CD4-positive, CD25-positive, alpha-beta regulatory T cell (primary cell): ENCODE data around the gene DNAJC16. TPM values are rescaled to one million over a fixed set of nuclear protein-coding genes. Genes with fewer than 3 reads are reported as not detected.
"Not testable (repeated sequence)": the region's sequence is repeated elsewhere in the genome, so short reads cannot be mapped to it uniquely, and the experiment has no call there.

Source experiments
- ATAC-seq, 2 donors: fragments of 150-1000 bp; cut with Tn5 transposase; one replicate each; pipeline ENCODE4 v1.10.0; 2021; ENCODE audit warnings: low read depth in 2 of 2, moderate number of reproducible peaks in 2 of 2, moderate library complexity in 1 of 2
- DNase-seq, 3 donors: peaks; one replicate each; pipeline versions ENCODE4 v3.0.0 to v3.0.0-alpha.2; 2012 to 2022; ENCODE audit warnings: mixed read lengths in 1 of 3
- H3K27ac ChIP-seq: one replicate; pipeline ENCODE4 v1.7.0; 2013; ENCODE audit warnings: mild to moderate bottlenecking, low read length; ENCODE audit not compliant: insufficient read depth, poor library complexity, severe bottlenecking
- H3K27me3 ChIP-seq: one replicate; pipeline ENCODE4 v1.7.0; 2013; ENCODE audit warnings: low read length; ENCODE audit not compliant: control insufficient read depth, insufficient read depth
- H3K36me3 ChIP-seq: one replicate; pipeline ENCODE4 v1.7.0; 2013; ENCODE audit warnings: mild to moderate bottlenecking, low read length, moderate library complexity; ENCODE audit not compliant: control insufficient read depth, insufficient read depth
- H3K4me1 ChIP-seq: 2 replicates; pipeline ENCODE4 v1.7.0; 2013; ENCODE audit warnings: mild to moderate bottlenecking, low read length; ENCODE audit not compliant: insufficient read depth, control insufficient read depth, poor library complexity, severe bottlenecking
- H3K4me3 ChIP-seq: one replicate; pipeline ENCODE4 v1.7.0; 2013; ENCODE audit warnings: low read depth, mild to moderate bottlenecking, low read length, moderate library complexity
- H3K9me3 ChIP-seq, 2 experiments: 1 replicate in 1 of 2; 2 replicates in 1 of 2; pipeline ENCODE4 v1.7.0; 2013; ENCODE audit warnings: low read length in 2 of 2, mild to moderate bottlenecking in 1 of 2, moderate library complexity in 1 of 2; ENCODE audit not compliant: control insufficient read depth in 2 of 2
- H3K27ac Mint-ChIP-seq, 3 donors: one replicate each; pipeline ENCODE4 v1.8.0; 2020 to 2022; ENCODE audit warnings: mild to moderate bottlenecking in 3 of 3, mixed read lengths in 3 of 3, moderate library complexity in 2 of 3
- H3K27me3 Mint-ChIP-seq: one replicate; pipeline ENCODE4 v1.8.0; 2022; ENCODE audit warnings: mild to moderate bottlenecking, mixed read lengths
- H3K36me3 Mint-ChIP-seq: one replicate; pipeline ENCODE4 v1.8.0; 2020; ENCODE audit warnings: mixed read lengths
- H3K4me1 Mint-ChIP-seq, 4 donors: one replicate each; pipeline ENCODE4 v1.8.0; 2020 to 2022; ENCODE audit warnings: mixed read lengths in 4 of 4, mild to moderate bottlenecking in 1 of 4
- H3K4me3 Mint-ChIP-seq, 4 donors: one replicate each; pipeline ENCODE4 v1.8.0; 2020 to 2022; ENCODE audit warnings: mild to moderate bottlenecking in 4 of 4, mixed read lengths in 4 of 4, moderate library complexity in 3 of 4
- H3K9me3 Mint-ChIP-seq, 7 donors: one replicate each; pipeline ENCODE4 v1.8.0; 2020 to 2022; ENCODE audit warnings: mixed read lengths in 7 of 7, mild to moderate bottlenecking in 3 of 7, moderate library complexity in 2 of 7
- polyA plus RNA-seq, 4 donors: library from polyadenylated mRNA; unstranded; fragments of 300-500 nt; fragmentation: Illumina TruSeq; gene quantifications; one replicate each; pipeline ENCODE4 v1.2.3, GENCODE V29; 2021
- total RNA-seq: library from RNA; stranded (reverse); gene quantifications from one replicate; pipeline ENCODE4 v1.2.3, GENCODE V29; 2022

Gene DNAJC16
- total and polyA plus RNA-seq, 5 donors from 2014 or later: 6.5 to 17.0 (median 7.8) TPM

DNA sequence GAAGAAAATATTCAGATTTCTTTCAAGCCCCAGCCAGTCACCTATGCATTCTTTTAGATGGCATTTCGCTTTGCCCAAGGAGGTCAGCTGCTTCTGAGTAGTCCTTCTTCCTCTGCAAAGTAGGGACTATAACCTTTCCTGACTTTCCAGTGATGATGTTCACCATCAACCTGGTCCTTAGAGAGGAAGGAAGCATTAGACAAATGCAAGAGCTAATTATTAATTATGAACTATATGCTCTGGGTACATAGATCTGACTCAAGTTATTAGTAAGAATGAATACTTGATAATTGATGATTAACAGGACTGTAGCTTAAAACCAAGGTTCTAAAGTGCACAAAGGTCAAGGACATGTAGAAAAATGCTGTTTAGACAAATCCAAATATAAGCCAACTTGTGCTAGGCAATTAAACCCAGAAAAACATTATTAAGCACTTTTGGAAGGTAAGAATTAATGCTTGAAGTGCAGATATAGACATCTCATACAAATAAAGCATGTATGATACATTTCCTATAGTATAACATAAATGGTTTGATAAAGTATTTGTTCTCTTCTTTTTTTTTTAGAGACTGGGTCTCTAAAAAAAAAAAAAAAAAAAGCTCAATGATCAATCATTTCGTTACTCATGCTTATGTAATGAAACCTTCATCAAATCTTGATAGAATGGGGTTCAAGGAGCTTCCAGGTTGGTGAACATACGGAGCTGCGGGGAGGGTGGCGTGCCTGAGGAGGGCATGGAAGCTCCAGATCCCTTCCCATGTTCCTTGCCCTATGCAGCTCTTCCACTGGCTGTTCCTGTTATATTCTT is 69.4 kb downstream of the DNAJC16 start:
- no peaks in the 10 kb centered on the region for H3K9me3 ChIP-seq
- Mint-ChIP-seq H3K9me3 (no peaks in the 10 kb centered on the region), H3K4me1 (peaks cover 0 to 2% (median 0%) of the 10 kb centered on the region in 4 donors), H3K36me3 (no peaks in the 10 kb centered on the region), H3K27me3 (no peaks in the 10 kb centered on the region), H3K4me3 (no peak overlapping the region), H3K27ac (no peak overlapping the region)
- H3K27ac ChIP-seq: no peak overlapping the region
- H3K36me3 ChIP-seq: no peaks in the 10 kb centered on the region
- DNase-seq (no peak), ATAC-seq (no peak)
- no peaks in the 10 kb centered on the region for H3K27me3 ChIP-seq
- no peaks in the 10 kb centered on the region for H3K4me1 ChIP-seq
- no peak overlapping the region for H3K4me3 ChIP-seq

DNA sequence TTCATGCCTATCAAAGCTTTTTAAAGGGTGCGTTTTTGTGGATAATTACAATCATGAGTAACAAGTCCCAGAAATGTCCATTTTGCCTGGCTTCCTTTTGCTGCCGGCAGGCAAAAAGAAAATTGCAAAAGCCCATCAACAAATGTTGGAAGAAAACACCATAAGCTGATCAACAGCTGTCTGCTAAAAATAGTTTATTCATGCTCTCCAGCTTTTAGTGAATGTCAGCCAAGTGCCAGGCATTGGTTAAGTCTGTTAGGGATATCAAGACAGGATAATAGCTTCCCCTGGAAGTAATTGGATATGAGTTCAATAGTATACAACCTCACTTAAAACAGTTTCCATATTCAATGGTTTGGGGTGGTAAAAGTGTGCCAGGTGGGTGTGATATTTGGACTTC is 71.8 kb downstream of the DNAJC16 start:
- Mint-ChIP-seq H3K4me3 (no peak overlapping the region), H3K36me3 (no peaks in the 10 kb centered on the region), H3K4me1 (peaks cover 0 to 11% (median 1%) of the 10 kb centered on the region in 4 donors), H3K9me3 (no peaks in the 10 kb centered on the region), H3K27ac (no peak overlapping the region), H3K27me3 (no peaks in the 10 kb centered on the region)
- ATAC-seq (no peak), DNase-seq (no peak)
- H3K9me3 ChIP-seq: no peaks in the 10 kb centered on the region
- H3K27ac ChIP-seq: no peak overlapping the region
- H3K36me3 ChIP-seq: no peaks in the 10 kb centered on the region
- peaks cover 5% of the 10 kb centered on the region for H3K4me1 ChIP-seq
- H3K4me3 ChIP-seq: no peak overlapping the region
- H3K27me3 ChIP-seq: no peaks in the 10 kb centered on the region

DNA sequence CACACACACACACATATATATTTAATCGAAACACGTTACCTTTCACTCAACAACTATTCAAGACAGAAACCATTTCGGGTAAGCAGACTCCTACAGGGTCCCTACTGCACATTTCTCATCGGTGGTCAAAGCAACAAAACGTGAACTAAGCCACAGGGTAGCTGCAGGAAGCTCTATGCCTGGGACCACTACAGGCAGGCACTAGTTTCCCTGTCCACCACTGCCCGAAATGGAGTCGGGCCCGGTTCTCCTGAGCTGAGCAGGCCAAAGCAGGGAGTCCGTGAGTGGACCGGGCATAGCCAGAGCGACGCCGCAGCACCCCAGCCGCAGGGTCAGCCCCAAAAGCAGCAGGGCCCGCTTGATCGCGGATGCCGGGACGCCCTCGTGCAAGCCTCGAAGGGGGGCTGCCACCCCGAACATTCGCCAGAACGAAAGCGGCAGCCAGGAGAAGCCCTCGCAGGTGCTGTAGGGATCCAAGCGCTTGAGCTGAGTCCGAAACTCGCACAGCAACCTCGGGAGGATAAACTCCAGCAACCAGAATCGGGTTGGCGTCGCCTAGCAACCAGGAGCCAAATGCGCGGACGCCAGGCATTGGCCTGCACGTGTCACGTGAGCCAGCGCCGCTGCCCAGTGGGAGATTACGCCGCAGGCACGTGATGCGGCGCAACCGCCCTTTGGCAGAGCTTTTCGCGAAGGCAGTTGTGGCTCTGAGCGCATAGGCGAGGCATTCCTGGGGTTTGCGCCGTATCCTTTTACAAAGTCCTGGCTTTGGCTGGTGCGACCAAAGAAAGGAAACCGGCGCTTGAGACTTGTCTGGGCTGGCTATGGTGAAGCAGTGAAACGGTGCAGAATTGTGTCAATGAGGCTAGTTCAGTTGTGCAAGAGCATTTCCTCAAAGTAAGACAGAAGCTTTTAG is 76.7 kb downstream of the DNAJC16 start:
- Histone ChIP-seq H3K27ac (peak overlapping the region; percentile 61), H3K4me1 (peaks cover 10% of the 10 kb centered on the region), H3K27me3 (no peaks in the 10 kb centered on the region), H3K9me3 (no peaks in the 10 kb centered on the region), H3K36me3 (no peaks in the 10 kb centered on the region), H3K4me3 (peak overlapping the region; percentile 81)
- H3K4me1 Mint-ChIP-seq: peaks cover 0 to 20% (median 1%) of the 10 kb centered on the region in 4 donors
- peak overlapping the region; percentile 48 to 87 (median 82) for H3K4me3 Mint-ChIP-seq
- DNase-seq (peak; percentile 89 to 96 (median 90)), ATAC-seq (peak; percentile 97 to 99)
- H3K27ac Mint-ChIP-seq: peak overlapping the region; percentile 49 to 82 (median 56)
- no peaks in the 10 kb centered on the region for H3K9me3 Mint-ChIP-seq
- no peaks in the 10 kb centered on the region for H3K27me3 Mint-ChIP-seq
- H3K36me3 Mint-ChIP-seq: no peaks in the 10 kb centered on the region

DNA sequence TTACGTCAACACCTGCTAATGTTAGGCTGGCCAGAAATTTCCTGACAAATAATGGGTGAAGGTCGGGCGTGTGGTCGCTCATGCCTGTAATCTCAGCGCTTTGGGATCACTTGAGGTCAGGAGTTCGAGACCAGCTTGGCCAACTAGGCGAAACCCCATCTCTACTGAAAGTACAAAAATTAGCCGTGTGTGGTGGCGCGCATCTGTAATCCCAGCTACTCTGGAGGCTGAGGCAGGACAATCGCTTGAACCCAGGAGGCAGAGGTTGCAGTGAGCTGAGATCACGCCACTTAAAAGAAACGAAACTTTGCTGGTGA is 77.3 kb downstream of the DNAJC16 start:
- not testable (repeated sequence) for H3K9me3 ChIP-seq, H3K27me3 Mint-ChIP-seq, ATAC-seq, DNase-seq, H3K27me3 ChIP-seq, H3K36me3 Mint-ChIP-seq, H3K9me3 Mint-ChIP-seq, H3K36me3 ChIP-seq
- Mint-ChIP-seq H3K27ac (peak overlapping the region; percentile 49 to 82 (median 56)), H3K4me3 (peak overlapping the region; percentile 48 to 87 (median 82)), H3K4me1 (peaks cover 0 to 20% (median 1%) of the 10 kb centered on the region in 4 donors)
- Histone ChIP-seq H3K27ac (peak overlapping the region; percentile 61), H3K4me1 (peaks cover 10% of the 10 kb centered on the region), H3K4me3 (peak overlapping the region; percentile 81)

DNA sequence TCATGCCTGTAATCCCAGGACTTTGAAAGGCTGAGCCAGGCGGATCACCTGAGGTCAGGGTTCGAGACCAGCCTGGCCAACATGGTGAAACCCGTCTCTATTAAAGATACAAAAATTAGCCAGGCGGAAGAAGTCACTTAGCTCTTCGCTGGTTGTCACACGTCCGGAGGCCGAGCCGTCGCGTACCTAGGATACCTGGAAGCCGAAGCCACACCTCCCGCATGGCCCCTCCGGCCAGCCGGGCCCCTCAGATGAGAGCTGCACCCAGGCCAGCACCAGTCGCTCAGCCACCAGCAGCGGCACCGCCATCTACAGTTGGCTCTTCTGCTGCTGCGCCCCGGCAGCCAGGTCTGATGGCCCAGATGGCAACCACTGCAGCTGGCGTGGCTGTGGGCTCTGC is 77.8 kb downstream of the DNAJC16 start:
- not testable (repeated sequence) for DNase-seq, H3K27me3 ChIP-seq, H3K4me3 ChIP-seq, H3K9me3 ChIP-seq, H3K9me3 Mint-ChIP-seq, H3K36me3 Mint-ChIP-seq, ATAC-seq, H3K27ac ChIP-seq, H3K27me3 Mint-ChIP-seq, H3K36me3 ChIP-seq
- H3K4me1 ChIP-seq: peaks cover 10% of the 10 kb centered on the region
- peak overlapping the region; percentile 48 to 87 (median 82) for H3K4me3 Mint-ChIP-seq
- H3K4me1 Mint-ChIP-seq: peaks cover 0 to 20% (median 1%) of the 10 kb centered on the region in 4 donors
- H3K27ac Mint-ChIP-seq: peak overlapping the region in 1 of 3 donors; percentile 82

DNA sequence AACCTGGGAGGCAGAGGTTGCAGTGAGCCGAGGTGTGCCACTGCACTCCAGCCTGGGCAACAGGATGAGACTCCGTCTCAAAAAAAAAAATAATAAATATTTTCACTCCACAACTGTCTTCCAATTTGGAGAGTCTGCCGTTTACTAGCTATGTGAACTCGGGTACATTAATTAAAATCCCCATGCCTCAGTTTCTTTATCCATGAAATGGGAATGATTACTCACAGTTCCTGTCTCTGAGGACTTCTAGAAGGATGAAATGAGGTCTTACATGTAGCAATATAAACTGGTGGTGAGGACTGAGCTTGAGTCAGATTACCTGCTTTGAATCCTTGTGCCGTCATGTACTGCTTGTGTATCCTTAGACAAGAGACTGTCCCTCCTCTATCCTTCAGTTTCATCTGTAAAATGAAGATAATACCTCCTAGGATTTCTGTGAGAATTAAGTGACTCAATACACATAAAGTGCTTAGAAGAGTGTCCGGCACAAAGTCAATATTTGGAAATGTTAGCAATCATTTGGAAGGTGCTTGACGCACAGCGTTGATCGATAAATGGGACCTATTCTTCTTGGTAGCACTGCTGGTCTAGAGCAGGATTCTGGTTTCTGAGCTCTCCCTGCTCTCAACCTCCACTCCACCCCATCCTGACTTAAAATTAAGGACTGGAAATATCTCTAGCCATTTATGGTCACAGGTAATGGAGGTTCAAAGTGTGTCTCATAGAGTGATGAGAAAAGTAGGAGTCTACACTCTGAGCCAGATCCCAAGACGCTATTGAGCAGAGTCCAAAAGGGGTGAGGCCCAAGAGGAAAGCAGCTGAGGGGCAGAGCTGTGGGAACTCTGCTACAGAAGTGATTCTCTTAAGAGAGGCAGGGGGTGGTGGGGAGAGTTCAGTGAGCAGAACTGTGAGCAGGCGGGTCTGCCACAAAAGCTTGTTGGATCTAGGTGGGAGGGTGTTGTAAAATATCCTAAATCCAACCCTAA is 79.0 kb downstream of the DNAJC16 start:
- H3K27ac ChIP-seq: no peak overlapping the region
- H3K27ac Mint-ChIP-seq: no peak overlapping the region
- ATAC-seq (no peak), DNase-seq (no peak)
- no peaks in the 10 kb centered on the region for H3K9me3 ChIP-seq
- no peaks in the 10 kb centered on the region for H3K36me3 Mint-ChIP-seq
- no peaks in the 10 kb centered on the region for H3K36me3 ChIP-seq
- H3K4me3 Mint-ChIP-seq: peak overlapping the region in 1 of 4 donors; percentile 28
- H3K4me3 ChIP-seq: no peak overlapping the region
- peaks cover 0 to 20% (median 1%) of the 10 kb centered on the region in 4 donors for H3K4me1 Mint-ChIP-seq
- no peaks in the 10 kb centered on the region for H3K27me3 Mint-ChIP-seq
- H3K9me3 Mint-ChIP-seq: no peaks in the 10 kb centered on the region
- peaks cover 10% of the 10 kb centered on the region for H3K4me1 ChIP-seq
- no peaks in the 10 kb centered on the region for H3K27me3 ChIP-seq

DNA sequence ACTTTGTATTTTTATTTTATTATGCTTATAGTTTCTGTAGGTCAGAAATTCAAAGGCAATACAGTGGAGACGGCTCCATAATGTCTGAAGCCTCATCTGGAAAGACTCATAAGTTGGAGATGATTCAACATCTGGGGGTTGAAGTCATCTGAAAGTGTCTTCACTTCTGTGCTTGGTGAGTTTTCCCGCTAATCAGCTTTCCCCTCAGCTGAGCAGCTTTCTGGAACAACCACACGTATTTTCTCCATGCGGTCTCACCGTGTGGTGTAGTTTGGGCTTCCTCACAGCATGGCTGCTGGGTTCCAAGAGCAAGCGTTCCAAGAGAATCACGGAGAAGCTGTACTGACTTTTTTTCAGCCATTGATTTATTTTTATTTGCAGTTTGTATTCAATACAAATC is 83.0 kb downstream of the DNAJC16 start:
- H3K36me3 Mint-ChIP-seq: no peaks in the 10 kb centered on the region
- no peaks in the 10 kb centered on the region for H3K9me3 ChIP-seq
- H3K4me1 ChIP-seq: no peaks in the 10 kb centered on the region
- H3K27me3 ChIP-seq: no peaks in the 10 kb centered on the region
- DNase-seq (no peak), ATAC-seq (no peak)
- H3K4me1 Mint-ChIP-seq: peaks cover 0 to 5% (median 0%) of the 10 kb centered on the region in 4 donors
- no peaks in the 10 kb centered on the region for H3K9me3 Mint-ChIP-seq
- H3K36me3 ChIP-seq: no peaks in the 10 kb centered on the region
- H3K4me3 Mint-ChIP-seq: no peak overlapping the region
- H3K27ac Mint-ChIP-seq: no peak overlapping the region
- H3K4me3 ChIP-seq: no peak overlapping the region
- H3K27ac ChIP-seq: no peak overlapping the region
- no peaks in the 10 kb centered on the region for H3K27me3 Mint-ChIP-seq
